GM13977 (cell line): ENCODE data around the gene NLRC3.

Experiments used
- DNase-seq: peaks from one replicate; pipeline ENCODE4 v3.0.0; 2012; ENCODE audit warnings: low spot score
- in situ Hi-C: fragments of 300-500 bp; cut with MboI; formaldehyde crosslinking; loops from one replicate; pipeline ENCODE4 v1.12.0; 2022; ENCODE audit warnings: low sequenced_read_pairs, low pct_unique_long_range_greater_than_20kb, mixed read lengths, inconsistent platforms; ENCODE audit not compliant: unreplicated experiment
- TF ChIP-seq, protein P1 (sequence below): IDR thresholded peaks from 2 replicates; pipeline ENCODE4 v1.5.1; 2012; ENCODE audit warnings: mild to moderate bottlenecking, control low read depth; ENCODE audit not compliant: insufficient read depth; ENCODE audit errors: extremely low read depth, missing control alignments

Gene NLRC3

DNA sequence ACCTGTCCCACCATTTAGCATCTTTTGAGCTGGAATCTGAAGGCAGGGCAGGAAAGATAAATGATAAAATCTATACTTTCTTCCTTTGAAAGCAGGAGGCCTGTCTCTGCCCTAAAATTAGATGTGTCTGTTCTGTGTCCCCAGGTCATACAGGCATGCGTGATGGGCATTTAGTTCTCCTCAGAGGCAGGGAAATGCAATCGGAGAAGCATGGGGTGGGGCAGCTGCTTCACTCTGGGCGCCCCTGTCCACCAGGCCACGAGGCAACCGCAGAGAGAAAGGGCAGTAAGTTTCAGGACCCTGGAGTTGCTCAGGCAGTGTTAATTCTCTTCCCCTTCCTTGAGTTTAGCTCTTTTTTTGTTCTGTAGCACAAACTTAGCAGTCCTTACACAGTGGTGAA, 51.3 kb downstream of the NLRC3 start:
- DNase-seq = no peak
- in situ Hi-C loops = no loop called here
- TF ChIP-seq, protein P1, sequence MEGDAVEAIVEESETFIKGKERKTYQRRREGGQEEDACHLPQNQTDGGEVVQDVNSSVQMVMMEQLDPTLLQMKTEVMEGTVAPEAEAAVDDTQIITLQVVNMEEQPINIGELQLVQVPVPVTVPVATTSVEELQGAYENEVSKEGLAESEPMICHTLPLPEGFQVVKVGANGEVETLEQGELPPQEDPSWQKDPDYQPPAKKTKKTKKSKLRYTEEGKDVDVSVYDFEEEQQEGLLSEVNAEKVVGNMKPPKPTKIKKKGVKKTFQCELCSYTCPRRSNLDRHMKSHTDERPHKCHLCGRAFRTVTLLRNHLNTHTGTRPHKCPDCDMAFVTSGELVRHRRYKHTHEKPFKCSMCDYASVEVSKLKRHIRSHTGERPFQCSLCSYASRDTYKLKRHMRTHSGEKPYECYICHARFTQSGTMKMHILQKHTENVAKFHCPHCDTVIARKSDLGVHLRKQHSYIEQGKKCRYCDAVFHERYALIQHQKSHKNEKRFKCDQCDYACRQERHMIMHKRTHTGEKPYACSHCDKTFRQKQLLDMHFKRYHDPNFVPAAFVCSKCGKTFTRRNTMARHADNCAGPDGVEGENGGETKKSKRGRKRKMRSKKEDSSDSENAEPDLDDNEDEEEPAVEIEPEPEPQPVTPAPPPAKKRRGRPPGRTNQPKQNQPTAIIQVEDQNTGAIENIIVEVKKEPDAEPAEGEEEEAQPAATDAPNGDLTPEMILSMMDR = no peak

GRCh38 chr16:3523281-3523680, 53.9 kb downstream of the NLRC3 start:
- no peak for DNase-seq
- TF ChIP-seq, protein P1 = no peak
- in situ Hi-C loops = no loop called here

GRCh38 chr16:3520841-3521240, 56.4 kb downstream of the NLRC3 start:
- TF ChIP-seq, protein P1 = no peak
- in situ Hi-C loops = no loop called here
- DNase-seq = no peak

DNA sequence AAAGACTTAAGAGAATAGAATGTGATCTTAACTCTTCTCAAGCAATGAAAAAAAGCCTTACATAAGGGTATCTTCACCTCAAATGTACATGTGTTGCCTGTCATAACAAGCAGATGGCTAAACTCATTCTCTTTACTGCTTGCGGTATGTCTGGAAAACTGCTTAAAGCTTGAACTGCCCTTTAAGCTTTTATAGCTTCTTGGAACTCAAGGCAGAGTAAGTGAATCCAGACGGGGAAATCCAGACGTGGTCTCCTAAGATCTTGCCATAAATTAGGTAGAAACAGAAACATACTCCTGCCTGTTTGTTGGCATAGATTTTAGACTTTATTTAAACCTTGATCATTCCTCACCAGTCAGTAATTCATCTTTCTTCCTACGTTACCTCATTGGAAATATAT, 56.8 kb downstream of the NLRC3 start:
- DNase-seq = no peak
- TF ChIP-seq, protein P1 = no peak
- in situ Hi-C loops = no loop called here

DNA sequence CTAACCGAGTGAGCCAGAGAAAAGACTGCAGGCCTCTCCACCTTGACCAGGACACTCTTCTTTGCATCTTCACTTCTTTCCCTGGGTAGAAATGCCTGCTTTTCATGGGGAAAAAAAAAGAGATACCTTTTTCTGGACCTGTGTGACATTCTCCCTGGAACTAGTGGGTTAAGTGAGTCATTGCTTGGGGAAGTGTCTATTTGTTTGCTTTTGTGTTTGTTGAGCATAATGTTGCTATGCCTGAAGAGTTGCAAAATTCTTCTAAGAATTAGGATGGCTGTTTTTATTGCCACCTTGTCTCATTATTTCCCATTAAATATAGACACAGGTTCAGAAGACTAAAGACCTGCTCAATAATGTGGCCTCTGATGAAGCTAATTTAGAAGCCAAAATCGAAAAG, 57.6 kb downstream of the NLRC3 start:
- in situ Hi-C loops = no loop called here
- TF ChIP-seq, protein P1 = no peak
- DNase-seq = no peak

DNA sequence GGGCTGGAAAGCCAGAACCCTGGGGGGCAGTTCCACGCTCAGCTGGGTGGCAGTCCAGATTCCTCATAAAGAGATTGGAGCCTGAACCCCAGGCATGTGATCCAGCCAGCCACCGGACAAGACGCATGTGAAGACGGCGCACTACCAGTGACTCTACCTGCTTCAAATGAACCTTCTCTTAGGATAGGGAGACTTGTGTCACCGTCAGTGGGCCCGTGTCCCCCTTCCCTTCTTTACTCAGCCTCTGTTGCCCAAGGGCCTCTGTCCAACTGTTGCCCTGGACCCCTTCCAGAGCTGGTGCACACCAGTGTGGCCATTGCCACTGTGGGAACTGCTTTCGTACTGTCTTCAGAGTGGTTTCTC, 58.2 kb downstream of the NLRC3 start:
- in situ Hi-C loops = no loop called here
- no peak for DNase-seq
- TF ChIP-seq, protein P1 = no peak
